Measurements from ENCODE around the gene TEX12. TPM values are rescaled to one million over a fixed set of nuclear protein-coding genes. Genes with fewer than 3 reads are reported as not detected.

The TEX12 gene
- total and polyA plus RNA-seq, 9 of the 15 experiments (the other 6 are each of a cell fraction or from before 2014, with no cell fraction given): 0.10 to 2.3 (median 0.67) TPM; not detected in 1

GRCh38 chr11:112174789-112175598 is 7.8 kb downstream of the TEX12 start, which contains the start of gene BCO2 (continued):
- no peak for TF ChIP-seq E2F6 (IDR thresholded peaks at IDR 0.05; ENCODE audit: borderline replicate concordance in 1 of 2, extremely low read depth in 1 of 2, insufficient read depth in 1 of 2, insufficient read length in 1 of 2, low read depth in 1 of 2, low read length in 1 of 2, poor library complexity in 1 of 2, severe bottlenecking in 1 of 2)
- TF ChIP-seq ZNF311 (CRISPR knock-in tag; IDR thresholded peaks at IDR 0.05): no peak
- TF ChIP-seq ZNF23 (CRISPR knock-in tag; IDR thresholded peaks at IDR 0.05): no peak
- TF ChIP-seq CHD2 (IDR thresholded peaks at IDR 0.05; ENCODE audit: low read depth, low read length): no peak
- TF ChIP-seq ZNF695 (CRISPR knock-in tag; IDR thresholded peaks at IDR 0.05): no peak
- no peak for TF ChIP-seq ZNF644 (tag; IDR thresholded peaks at IDR 0.05; ENCODE audit: low read depth)
- TF ChIP-seq ZNF77 (CRISPR knock-in tag; IDR thresholded peaks at IDR 0.05): no peak
- TF ChIP-seq HDAC1 (IDR thresholded peaks at IDR 0.05): no peak
- no peak for TF ChIP-seq RNF2 (IDR thresholded peaks at IDR 0.05)
- TF ChIP-seq KAT7 (CRISPR knock-in tag; IDR thresholded peaks at IDR 0.05; ENCODE audit: borderline replicate concordance): no peak
- TF ChIP-seq SMAD3 (CRISPR knock-in tag; conservative IDR thresholded peaks at IDR 0.05): no peak
- no peak for TF ChIP-seq EZH2 (IDR thresholded peaks at IDR 0.05; ENCODE audit: borderline replicate concordance, low read depth, low read length)
- TF ChIP-seq HNRNPLL (IDR thresholded peaks at IDR 0.05; ENCODE audit: low read depth, low read length, poor library complexity, severe bottlenecking): no peak
- TF ChIP-seq, protein P1, sequence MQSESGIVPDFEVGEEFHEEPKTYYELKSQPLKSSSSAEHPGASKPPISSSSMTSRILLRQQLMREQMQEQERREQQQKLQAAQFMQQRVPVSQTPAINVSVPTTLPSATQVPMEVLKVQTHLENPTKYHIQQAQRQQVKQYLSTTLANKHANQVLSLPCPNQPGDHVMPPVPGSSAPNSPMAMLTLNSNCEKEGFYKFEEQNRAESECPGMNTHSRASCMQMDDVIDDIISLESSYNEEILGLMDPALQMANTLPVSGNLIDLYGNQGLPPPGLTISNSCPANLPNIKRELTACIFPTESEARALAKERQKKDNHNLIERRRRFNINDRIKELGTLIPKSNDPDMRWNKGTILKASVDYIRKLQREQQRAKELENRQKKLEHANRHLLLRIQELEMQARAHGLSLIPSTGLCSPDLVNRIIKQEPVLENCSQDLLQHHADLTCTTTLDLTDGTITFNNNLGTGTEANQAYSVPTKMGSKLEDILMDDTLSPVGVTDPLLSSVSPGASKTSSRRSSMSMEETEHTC (IDR thresholded peaks at IDR 0.05): no peak
- no peak for TF ChIP-seq ZNF121 (CRISPR knock-in tag; conservative IDR thresholded peaks at IDR 0.05)
- TF ChIP-seq ADNP (tag; IDR thresholded peaks at IDR 0.05): peak; percentile 58; the same call in 1 of the 2 replicates
- TF ChIP-seq ZNF436 (CRISPR knock-in tag; IDR thresholded peaks at IDR 0.05): no peak
- no peak for TF ChIP-seq ZNF140 (CRISPR knock-in tag; IDR thresholded peaks at IDR 0.05)
- TF ChIP-seq E2F5 (CRISPR knock-in tag; IDR thresholded peaks at IDR 0.05): no peak
- no peak for TF ChIP-seq GTF2F1 (IDR thresholded peaks at IDR 0.05; ENCODE audit: low read depth, low read length)
- TF ChIP-seq TEAD4 (IDR thresholded peaks at IDR 0.05; ENCODE audit: low read length): peak; percentile 8; the same call in 1 of the 2 replicates
- TF ChIP-seq TEAD4 (CRISPR knock-in tag; IDR thresholded peaks at IDR 0.05; ENCODE audit: borderline replicate concordance): no peak

Data from K562 (cell line).